ENCODE data around the gene EGR1. TPM values are rescaled to one million over a fixed set of nuclear protein-coding genes. Genes with fewer than 3 reads are reported as not detected.

EGR1 gene
- total and polyA plus RNA-seq, 12 donors, result 4.3 to 221 (median 51.4) TPM

- peak overlapping the region; percentile 92 to 98 (median 98) for H3K27ac ChIP-seq
- peak overlapping the region; percentile 28 to 81 (median 61) for H3K4me3 ChIP-seq
- no peaks in the 10 kb centered on the region for H3K9me3 ChIP-seq (replicated peaks in 1 of 3)
- TF ChIP-seq POLR2A (IDR thresholded peaks at IDR 0.05) (peak; percentile 68 to 76), CTCF (IDR thresholded peaks at IDR 0.05) (peak in 4 of 6 experiments; percentile 5 to 79 (median 56))
- WGBS, 4 donors, result 0 to 1% (median 0%) methylated on average over 18 to 64 of the region's 64 CpGs
- no peaks in the 10 kb centered on the region for H3K27me3 ChIP-seq
- H3K4me1 ChIP-seq (replicated peaks in 1 of 2), result peaks cover 4 to 14% of the 10 kb centered on the region in 2 donors
- intact Hi-C loops (cut with DNase I), result no loop called here
- H3K36me3 ChIP-seq (replicated peaks in 1 of 2), result no peaks in the 10 kb centered on the region
- DNase-seq, result peak; percentile 97 to 99 (median 99)
These were observed 655 bp upstream of the EGR1 start for GRCh38 chr5:138464388-138465260.

- Histone ChIP-seq H3K9me3 (replicated peaks in 1 of 3) (no peaks in the 10 kb centered on the region), H3K4me1 (replicated peaks in 1 of 2) (peaks cover 4 to 14% of the 10 kb centered on the region in 2 donors), H3K27ac (peak overlapping the region in 1 of 5 donors; percentile 98), H3K36me3 (replicated peaks in 1 of 2) (no peaks in the 10 kb centered on the region), H3K4me3 (peak overlapping the region; percentile 44 to 87 (median 72)), H3K27me3 (no peaks in the 10 kb centered on the region)
- peak in 6 of 7 donors; percentile 38 to 73 (median 46) for DNase-seq
- WGBS, 4 donors, result 14 to 68% (median 31%) methylated on average over 4 to 39 of the region's 39 CpGs
- intact Hi-C loops (cut with DNase I), result no loop called here
- TF ChIP-seq POLR2A (IDR thresholded peaks at IDR 0.05) (no peak), CTCF (IDR thresholded peaks at IDR 0.05) (no peak)
These were observed 1.0 kb downstream of the EGR1 start for GRCh38 chr5:138466125-138466899.

- Histone ChIP-seq H3K27ac (peak overlapping the region in 1 of 5 donors; percentile 98), H3K27me3 (no peaks in the 10 kb centered on the region), H3K4me1 (replicated peaks in 1 of 2) (peaks cover 4 to 14% of the 10 kb centered on the region in 2 donors), H3K36me3 (replicated peaks in 1 of 2) (no peaks in the 10 kb centered on the region), H3K4me3 (peak overlapping the region in 1 of 4 donors; percentile 81), H3K9me3 (replicated peaks in 1 of 3) (no peaks in the 10 kb centered on the region)
- WGBS, 4 donors, result 90 to 97% (median 96%) methylated on average over 39 to 45 of the region's 45 CpGs
- DNase-seq, result peak in 5 of 7 donors; percentile 49 to 74 (median 55)
- TF ChIP-seq POLR2A (IDR thresholded peaks at IDR 0.05) (peak in 1 of 2 donors; percentile 42), CTCF (IDR thresholded peaks at IDR 0.05) (no peak)
- intact Hi-C loops (cut with DNase I), result no loop called here
These were observed 1.8 kb downstream of the EGR1 start for GRCh38 chr5:138466900-138467710.

Data from adrenal gland (tissue), 12 donors.